Measurements from ENCODE around the gene PTPN1.

GRCh38 chr20:50624351-50625016 lies 114.3 kb downstream of the PTPN1 start:
- TF ChIP-seq, protein P1, sequence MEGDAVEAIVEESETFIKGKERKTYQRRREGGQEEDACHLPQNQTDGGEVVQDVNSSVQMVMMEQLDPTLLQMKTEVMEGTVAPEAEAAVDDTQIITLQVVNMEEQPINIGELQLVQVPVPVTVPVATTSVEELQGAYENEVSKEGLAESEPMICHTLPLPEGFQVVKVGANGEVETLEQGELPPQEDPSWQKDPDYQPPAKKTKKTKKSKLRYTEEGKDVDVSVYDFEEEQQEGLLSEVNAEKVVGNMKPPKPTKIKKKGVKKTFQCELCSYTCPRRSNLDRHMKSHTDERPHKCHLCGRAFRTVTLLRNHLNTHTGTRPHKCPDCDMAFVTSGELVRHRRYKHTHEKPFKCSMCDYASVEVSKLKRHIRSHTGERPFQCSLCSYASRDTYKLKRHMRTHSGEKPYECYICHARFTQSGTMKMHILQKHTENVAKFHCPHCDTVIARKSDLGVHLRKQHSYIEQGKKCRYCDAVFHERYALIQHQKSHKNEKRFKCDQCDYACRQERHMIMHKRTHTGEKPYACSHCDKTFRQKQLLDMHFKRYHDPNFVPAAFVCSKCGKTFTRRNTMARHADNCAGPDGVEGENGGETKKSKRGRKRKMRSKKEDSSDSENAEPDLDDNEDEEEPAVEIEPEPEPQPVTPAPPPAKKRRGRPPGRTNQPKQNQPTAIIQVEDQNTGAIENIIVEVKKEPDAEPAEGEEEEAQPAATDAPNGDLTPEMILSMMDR (IDR thresholded peaks at IDR 0.05) = no peak
- TF ChIP-seq POLR2A (IDR thresholded peaks at IDR 0.05) (no peak), EP300 (IDR thresholded peaks at IDR 0.05) (no peak)
